ENCODE measurements around the gene HMGCR.
A peak's percentile ranks its signal among the peaks of the same experiment; 100 is the strongest.
"Not testable (repeated sequence)": the region's sequence is repeated elsewhere in the genome, so short reads cannot be mapped to it uniquely, and the experiment has no call there.

Gene HMGCR

GRCh38 chr5:75325242-75325641 lies 11.8 kb upstream of the HMGCR start:
- no peaks in the 10 kb centered on the region for H3K36me3 ChIP-seq (ENCODE audit: insufficient read depth, low read length)
- no peak overlapping the region for H3K4me3 ChIP-seq (ENCODE audit: low read length, poor library complexity, severe bottlenecking)
- H3K27me3 ChIP-seq (ENCODE audit: insufficient read depth, low read length, poor library complexity, severe bottlenecking), result no peaks in the 10 kb centered on the region
- no peaks in the 10 kb centered on the region for H3K79me2 ChIP-seq (ENCODE audit: insufficient read depth, low read length)
- H3K4me1 ChIP-seq (ENCODE audit: insufficient read depth, low read length, poor library complexity, severe bottlenecking), result no peaks in the 10 kb centered on the region
- no peak overlapping the region for H3K9ac ChIP-seq (ENCODE audit: low read depth, low read length, poor library complexity, severe bottlenecking)
- no peaks in the 10 kb centered on the region for H3F3A ChIP-seq (ENCODE audit: low read depth)
- H3K9me3 ChIP-seq (ENCODE audit: insufficient read depth, low read depth, low read length), result no peaks in the 10 kb centered on the region
- 0 out of 2 replicates have a peak overlapping the region, but pooled peaks have one; percentile 11 for H2AFZ ChIP-seq (ENCODE audit: low read length)
- H3K4me2 ChIP-seq (ENCODE audit: low read depth, low read length, poor library complexity, severe bottlenecking), result no peak overlapping the region
- H4K20me1 ChIP-seq (ENCODE audit: insufficient read depth, low read length, poor library complexity, severe bottlenecking), result no peaks in the 10 kb centered on the region
- no peaks in the 10 kb centered on the region for H3K9me2 ChIP-seq (replicated peaks; ENCODE audit: low read depth, low read length)
- TF ChIP-seq, protein P1, sequence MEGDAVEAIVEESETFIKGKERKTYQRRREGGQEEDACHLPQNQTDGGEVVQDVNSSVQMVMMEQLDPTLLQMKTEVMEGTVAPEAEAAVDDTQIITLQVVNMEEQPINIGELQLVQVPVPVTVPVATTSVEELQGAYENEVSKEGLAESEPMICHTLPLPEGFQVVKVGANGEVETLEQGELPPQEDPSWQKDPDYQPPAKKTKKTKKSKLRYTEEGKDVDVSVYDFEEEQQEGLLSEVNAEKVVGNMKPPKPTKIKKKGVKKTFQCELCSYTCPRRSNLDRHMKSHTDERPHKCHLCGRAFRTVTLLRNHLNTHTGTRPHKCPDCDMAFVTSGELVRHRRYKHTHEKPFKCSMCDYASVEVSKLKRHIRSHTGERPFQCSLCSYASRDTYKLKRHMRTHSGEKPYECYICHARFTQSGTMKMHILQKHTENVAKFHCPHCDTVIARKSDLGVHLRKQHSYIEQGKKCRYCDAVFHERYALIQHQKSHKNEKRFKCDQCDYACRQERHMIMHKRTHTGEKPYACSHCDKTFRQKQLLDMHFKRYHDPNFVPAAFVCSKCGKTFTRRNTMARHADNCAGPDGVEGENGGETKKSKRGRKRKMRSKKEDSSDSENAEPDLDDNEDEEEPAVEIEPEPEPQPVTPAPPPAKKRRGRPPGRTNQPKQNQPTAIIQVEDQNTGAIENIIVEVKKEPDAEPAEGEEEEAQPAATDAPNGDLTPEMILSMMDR (conservative IDR thresholded peaks at IDR 0.05; ENCODE audit: low read length), result peak; percentile 31; the same call in 1 of the 2 replicates
- TF ChIP-seq EZH2phosphoT487 (IDR thresholded peaks at IDR 0.05; ENCODE audit: borderline replicate concordance), result no peak

DNA sequence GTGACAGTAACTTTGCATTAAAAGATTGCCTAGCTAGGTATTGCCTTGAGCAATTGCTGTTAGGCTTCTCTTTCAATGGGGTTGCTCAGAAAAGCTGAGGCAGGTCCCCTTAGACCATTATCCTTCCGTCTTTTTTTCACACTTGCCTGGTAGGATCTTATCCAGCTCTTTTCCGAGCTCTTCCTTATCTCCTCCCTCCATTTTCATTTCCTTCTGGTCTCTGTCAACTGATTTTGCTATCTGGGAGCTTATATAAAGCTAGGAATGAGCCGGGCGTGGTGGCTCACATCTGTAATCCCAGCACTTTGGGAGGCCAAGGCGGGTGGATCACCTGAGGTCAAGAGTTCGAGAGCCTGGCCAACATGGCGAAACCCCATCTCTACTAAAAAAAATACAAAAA lies 6.6 kb upstream of the HMGCR start:
- no peaks in the 10 kb centered on the region for H3K36me3 ChIP-seq (ENCODE audit: insufficient read depth, low read length)
- H3K4me3 ChIP-seq (ENCODE audit: low read length, poor library complexity, severe bottlenecking), result no peak overlapping the region
- H3K9me2 ChIP-seq (replicated peaks; ENCODE audit: low read depth, low read length), result no peaks in the 10 kb centered on the region
- no peak overlapping the region for H2AFZ ChIP-seq (ENCODE audit: low read length)
- H3K4me1 ChIP-seq (ENCODE audit: insufficient read depth, low read length, poor library complexity, severe bottlenecking), result peaks cover 5% of the 10 kb centered on the region
- no peaks in the 10 kb centered on the region for H3K27me3 ChIP-seq (ENCODE audit: insufficient read depth, low read length, poor library complexity, severe bottlenecking)
- H3K9me3 ChIP-seq (ENCODE audit: insufficient read depth, low read depth, low read length), result no peaks in the 10 kb centered on the region
- no peak overlapping the region for H3K4me2 ChIP-seq (ENCODE audit: low read depth, low read length, poor library complexity, severe bottlenecking)
- no peak overlapping the region for H3K9ac ChIP-seq (ENCODE audit: low read depth, low read length, poor library complexity, severe bottlenecking)
- no peaks in the 10 kb centered on the region for H4K20me1 ChIP-seq (ENCODE audit: insufficient read depth, low read length, poor library complexity, severe bottlenecking)
- H3F3A ChIP-seq (ENCODE audit: low read depth), result no peaks in the 10 kb centered on the region
- no peak for TF ChIP-seq EZH2phosphoT487 (IDR thresholded peaks at IDR 0.05; ENCODE audit: borderline replicate concordance)
- TF ChIP-seq, protein P1 (conservative IDR thresholded peaks at IDR 0.05; ENCODE audit: low read length), result no peak
- H3K79me2 ChIP-seq (ENCODE audit: insufficient read depth, low read length), result no peaks in the 10 kb centered on the region

DNA sequence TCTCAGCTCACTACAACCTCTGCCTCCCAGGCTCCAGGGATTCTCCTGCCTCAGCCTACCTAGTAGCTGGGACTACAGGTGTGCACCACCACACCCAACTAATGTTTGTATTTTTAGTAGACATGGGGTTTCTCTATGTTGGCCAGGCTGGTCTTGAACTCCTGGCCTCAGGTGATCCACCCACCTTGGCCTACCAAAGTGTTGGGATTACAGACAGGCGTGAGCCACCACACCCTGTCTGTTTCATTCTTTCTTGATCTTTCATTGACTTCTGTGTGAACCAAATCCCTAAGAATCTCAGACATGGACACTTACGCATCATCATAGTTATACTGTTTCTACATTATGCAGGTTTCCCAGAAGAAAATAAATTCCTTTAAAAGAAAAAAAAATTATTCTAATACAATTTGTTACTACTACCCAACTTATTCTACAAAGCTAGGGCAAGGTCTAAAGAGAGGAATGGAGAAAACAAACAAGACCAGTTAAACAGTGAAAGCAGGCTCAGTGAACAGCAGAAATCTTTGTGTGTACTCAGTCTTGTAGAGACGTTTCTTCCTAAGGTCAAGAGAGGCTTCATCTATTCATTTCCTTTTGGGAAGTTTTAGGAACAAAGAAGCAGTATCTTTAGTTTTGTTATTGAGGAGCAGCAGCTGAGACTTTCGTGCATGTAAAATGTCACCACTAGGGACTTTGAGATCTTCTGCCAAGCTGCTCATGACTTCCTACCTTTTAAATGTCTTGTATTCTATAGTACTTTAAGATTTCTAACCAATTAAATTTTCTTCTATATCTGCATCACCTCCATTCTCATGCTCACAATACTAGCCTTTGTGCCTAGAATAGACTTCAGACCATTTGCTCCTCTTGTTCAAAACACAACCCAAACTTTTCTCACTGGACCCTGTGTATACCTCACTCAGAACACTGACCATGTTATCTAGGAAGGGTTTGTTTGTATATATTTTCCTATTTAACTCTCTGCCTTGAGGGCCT lies 5.6 kb upstream of the HMGCR start:
- Histone ChIP-seq H3K9me2 (replicated peaks; ENCODE audit: low read depth, low read length) (no peaks in the 10 kb centered on the region), H3K4me3 (ENCODE audit: low read length, poor library complexity, severe bottlenecking) (no peak overlapping the region), H3K9ac (ENCODE audit: low read depth, low read length, poor library complexity, severe bottlenecking) (no peak overlapping the region), H3K9me3 (ENCODE audit: insufficient read depth, low read depth, low read length) (no peaks in the 10 kb centered on the region), H2AFZ (ENCODE audit: low read length) (peak overlapping the region; percentile 86; the same call in 1 of the 2 replicates), H3K4me2 (ENCODE audit: low read depth, low read length, poor library complexity, severe bottlenecking) (no peak overlapping the region), H3K36me3 (ENCODE audit: insufficient read depth, low read length) (no peaks in the 10 kb centered on the region), H3K79me2 (ENCODE audit: insufficient read depth, low read length) (no peaks in the 10 kb centered on the region), H3F3A (ENCODE audit: low read depth) (no peaks in the 10 kb centered on the region), H3K4me1 (ENCODE audit: insufficient read depth, low read length, poor library complexity, severe bottlenecking) (peaks cover 15% of the 10 kb centered on the region), H3K27me3 (ENCODE audit: insufficient read depth, low read length, poor library complexity, severe bottlenecking) (no peaks in the 10 kb centered on the region), H4K20me1 (ENCODE audit: insufficient read depth, low read length, poor library complexity, severe bottlenecking) (no peaks in the 10 kb centered on the region)
- TF ChIP-seq, protein P1 (conservative IDR thresholded peaks at IDR 0.05; ENCODE audit: low read length), result peak; percentile 53
- no peak for TF ChIP-seq EZH2phosphoT487 (IDR thresholded peaks at IDR 0.05; ENCODE audit: borderline replicate concordance)

DNA sequence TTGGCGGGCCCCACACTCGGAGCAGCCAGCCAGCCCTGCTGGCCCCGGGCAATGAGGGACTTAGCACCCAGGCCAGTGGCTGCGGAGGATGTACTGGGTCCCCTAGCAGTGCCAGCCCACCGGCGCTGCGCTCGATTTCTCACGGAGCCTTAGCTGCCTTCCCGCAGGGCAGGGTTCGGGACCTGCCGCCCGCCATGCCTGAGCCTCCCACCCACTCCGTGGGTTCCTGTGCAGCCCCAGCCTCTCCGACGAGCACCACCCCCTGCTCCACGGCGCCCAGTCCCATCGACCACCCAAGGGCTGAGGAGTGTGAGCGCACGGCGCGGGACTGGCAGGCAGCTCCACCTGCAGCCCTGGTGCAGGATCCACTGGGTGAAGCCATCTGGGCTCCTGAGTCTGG lies 3.3 kb upstream of the HMGCR start:
- not testable (repeated sequence) for H3F3A ChIP-seq (ENCODE audit: low read depth); H3K36me3 ChIP-seq (ENCODE audit: insufficient read depth, low read length); H2AFZ ChIP-seq (ENCODE audit: low read length); H3K9ac ChIP-seq (ENCODE audit: low read depth, low read length, poor library complexity, severe bottlenecking); H3K27me3 ChIP-seq (ENCODE audit: insufficient read depth, low read length, poor library complexity, severe bottlenecking); H3K9me2 ChIP-seq (replicated peaks; ENCODE audit: low read depth, low read length); H3K4me3 ChIP-seq (ENCODE audit: low read length, poor library complexity, severe bottlenecking); H3K4me2 ChIP-seq (ENCODE audit: low read depth, low read length, poor library complexity, severe bottlenecking); H3K9me3 ChIP-seq (ENCODE audit: insufficient read depth, low read depth, low read length)
- Histone ChIP-seq H4K20me1 (ENCODE audit: insufficient read depth, low read length, poor library complexity, severe bottlenecking) (peaks cover 15% of the 10 kb centered on the region), H3K4me1 (ENCODE audit: insufficient read depth, low read length, poor library complexity, severe bottlenecking) (peaks cover 17% of the 10 kb centered on the region), H3K79me2 (ENCODE audit: insufficient read depth, low read length) (peaks cover 17% of the 10 kb centered on the region)

GRCh38 chr5:75334413-75334812 lies 2.6 kb upstream of the HMGCR start:
- H3K4me2 ChIP-seq (ENCODE audit: low read depth, low read length, poor library complexity, severe bottlenecking); H3K4me3 ChIP-seq (ENCODE audit: low read length, poor library complexity, severe bottlenecking); H2AFZ ChIP-seq (ENCODE audit: low read length); H3F3A ChIP-seq (ENCODE audit: low read depth); H3K36me3 ChIP-seq (ENCODE audit: insufficient read depth, low read length); H3K9me2 ChIP-seq (replicated peaks; ENCODE audit: low read depth, low read length); H3K9me3 ChIP-seq (ENCODE audit: insufficient read depth, low read depth, low read length); H3K27me3 ChIP-seq (ENCODE audit: insufficient read depth, low read length, poor library complexity, severe bottlenecking); H3K9ac ChIP-seq (ENCODE audit: low read depth, low read length, poor library complexity, severe bottlenecking): not testable (repeated sequence)
- Histone ChIP-seq H4K20me1 (ENCODE audit: insufficient read depth, low read length, poor library complexity, severe bottlenecking) (peaks cover 21% of the 10 kb centered on the region), H3K79me2 (ENCODE audit: insufficient read depth, low read length) (peaks cover 24% of the 10 kb centered on the region), H3K4me1 (ENCODE audit: insufficient read depth, low read length, poor library complexity, severe bottlenecking) (peaks cover 21% of the 10 kb centered on the region)

Measured in Loucy (cell line).